Islet of Langerhans (tissue), 1 donor: ENCODE measurements around the gene NPTX1.

Experiments
- FAIRE-seq: peaks from one replicate; lab custom pipeline; 2011; peaks lifted over from hg19 to GRCh38; lab: Jason Lieb, UNC

NPTX1 gene

GRCh38 chr17:80443916-80444643, 32.3 kb downstream of the NPTX1 start:
- no peak for FAIRE-seq

- FAIRE-seq, result no peak
These were observed 32.9 kb downstream of the NPTX1 start for GRCh38 chr17:80443498-80443897.

GRCh38 chr17:80442764-80443163, 33.6 kb downstream of the NPTX1 start:
- no peak for FAIRE-seq

GRCh38 chr17:80442323-80442659, 34.1 kb downstream of the NPTX1 start:
- no peak for FAIRE-seq

- no peak for FAIRE-seq
These were observed 34.6 kb downstream of the NPTX1 start for GRCh38 chr17:80441598-80442322.

- FAIRE-seq, result no peak
These were observed 35.3 kb downstream of the NPTX1 start for GRCh38 chr17:80441133-80441578.

GRCh38 chr17:80439499-80439898, 36.9 kb downstream of the NPTX1 start:
- FAIRE-seq, result no peak

GRCh38 chr17:80438806-80439205, 37.6 kb downstream of the NPTX1 start:
- FAIRE-seq, result no peak

GRCh38 chr17:80437532-80437931, 38.9 kb downstream of the NPTX1 start:
- FAIRE-seq, result no peak

- FAIRE-seq, result no peak
These were observed 42.3 kb downstream of the NPTX1 start for GRCh38 chr17:80433916-80434666.

GRCh38 chr17:80432961-80433550, 43.4 kb downstream of the NPTX1 start:
- FAIRE-seq, result no peak

- FAIRE-seq, result no peak
These were observed 44.0 kb downstream of the NPTX1 start for GRCh38 chr17:80432350-80432955.

GRCh38 chr17:80431246-80432195, 44.9 kb downstream of the NPTX1 start:
- FAIRE-seq, result no peak

- FAIRE-seq, result no peak
These were observed 45.8 kb downstream of the NPTX1 start for GRCh38 chr17:80430446-80431245.

GRCh38 chr17:80429356-80430275, 46.8 kb downstream of the NPTX1 start:
- FAIRE-seq, result no peak

- FAIRE-seq, result no peak
These were observed 47.6 kb downstream of the NPTX1 start for GRCh38 chr17:80428796-80429195.

- FAIRE-seq, result no peak
These were observed 48.0 kb downstream of the NPTX1 start for GRCh38 chr17:80428363-80428762.

GRCh38 chr17:80427366-80428282, 48.8 kb downstream of the NPTX1 start:
- no peak for FAIRE-seq
